Panc1 (cell line): ENCODE results near the gene ZSCAN21.
"Not testable (repeated sequence)": the region's sequence is repeated elsewhere in the genome, so short reads cannot be mapped to it uniquely, and the experiment has no call there.

ENCODE experiments used
- POLR2AphosphoS5 ChIP-seq: IDR thresholded peaks from 2 replicates; pipeline ENCODE4 v1.6.1; 2012; ENCODE audit warnings: mild to moderate bottlenecking, low read depth, low read length, moderate library complexity
- TF ChIP-seq, protein P1 (sequence below): fragments of 450-650 bp; IDR thresholded peaks from 2 replicates; pipeline ENCODE4 v1.5.1; 2017; ENCODE audit warnings: mild to moderate bottlenecking
- TF ChIP-seq, protein P2 (sequence below), 2 experiments: IDR thresholded peaks; 2 replicates each; pipeline ENCODE4 v1.6.1; 2011 to 2012; ENCODE audit warnings: low read depth in 2 of 2, control low read depth in 1 of 2, low read length in 1 of 2, mild to moderate bottlenecking in 1 of 2, moderate library complexity in 1 of 2; ENCODE audit not compliant: insufficient read depth in 1 of 2

DNA sequence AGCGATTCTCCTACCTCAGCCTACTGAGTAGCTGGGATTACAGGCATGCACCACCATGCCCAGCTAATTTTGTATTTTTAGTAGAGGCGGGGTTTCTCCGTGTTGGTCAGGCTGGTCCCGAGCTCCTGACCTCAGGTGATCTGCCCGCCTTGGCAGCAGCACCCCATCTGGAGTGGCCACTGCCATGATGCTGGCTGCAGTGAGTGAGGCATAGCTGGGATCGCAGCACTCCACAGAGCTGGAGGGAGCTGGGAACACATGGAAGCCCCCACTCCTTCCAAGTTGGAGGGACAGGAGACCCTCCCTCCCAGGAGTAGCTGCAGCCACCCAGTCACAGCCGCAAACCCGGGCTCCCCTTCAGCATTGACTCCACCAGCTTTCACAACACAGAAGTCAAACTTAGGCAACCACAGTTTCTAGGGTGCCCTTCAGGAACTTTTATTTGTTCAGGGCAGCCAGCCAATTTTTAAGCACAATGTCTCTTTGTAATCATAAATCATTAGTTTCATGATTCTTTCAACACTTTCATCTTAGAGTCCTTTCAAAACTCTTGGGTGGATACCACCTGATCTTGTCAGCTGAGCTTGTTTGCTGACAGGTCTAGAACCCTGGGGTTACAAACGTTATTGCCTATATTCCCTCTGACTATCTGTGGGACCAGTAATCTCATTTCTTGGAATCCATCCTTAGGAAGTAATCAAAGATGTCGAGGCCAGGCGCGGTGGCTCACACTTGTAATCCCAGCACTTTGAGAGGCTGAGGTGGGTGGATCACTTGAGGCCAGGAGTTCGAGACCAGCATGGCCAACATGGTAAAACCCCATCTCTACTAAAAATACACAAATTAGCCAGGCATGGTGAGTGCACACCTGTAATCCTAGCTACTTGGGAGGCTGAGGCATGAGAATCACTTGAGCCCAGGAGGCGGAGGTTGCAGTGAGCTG lies 36.9 kb upstream of the ZSCAN21 start:
- TF ChIP-seq, protein P1, sequence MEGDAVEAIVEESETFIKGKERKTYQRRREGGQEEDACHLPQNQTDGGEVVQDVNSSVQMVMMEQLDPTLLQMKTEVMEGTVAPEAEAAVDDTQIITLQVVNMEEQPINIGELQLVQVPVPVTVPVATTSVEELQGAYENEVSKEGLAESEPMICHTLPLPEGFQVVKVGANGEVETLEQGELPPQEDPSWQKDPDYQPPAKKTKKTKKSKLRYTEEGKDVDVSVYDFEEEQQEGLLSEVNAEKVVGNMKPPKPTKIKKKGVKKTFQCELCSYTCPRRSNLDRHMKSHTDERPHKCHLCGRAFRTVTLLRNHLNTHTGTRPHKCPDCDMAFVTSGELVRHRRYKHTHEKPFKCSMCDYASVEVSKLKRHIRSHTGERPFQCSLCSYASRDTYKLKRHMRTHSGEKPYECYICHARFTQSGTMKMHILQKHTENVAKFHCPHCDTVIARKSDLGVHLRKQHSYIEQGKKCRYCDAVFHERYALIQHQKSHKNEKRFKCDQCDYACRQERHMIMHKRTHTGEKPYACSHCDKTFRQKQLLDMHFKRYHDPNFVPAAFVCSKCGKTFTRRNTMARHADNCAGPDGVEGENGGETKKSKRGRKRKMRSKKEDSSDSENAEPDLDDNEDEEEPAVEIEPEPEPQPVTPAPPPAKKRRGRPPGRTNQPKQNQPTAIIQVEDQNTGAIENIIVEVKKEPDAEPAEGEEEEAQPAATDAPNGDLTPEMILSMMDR = not testable (repeated sequence)
- TF ChIP-seq, protein P2, sequence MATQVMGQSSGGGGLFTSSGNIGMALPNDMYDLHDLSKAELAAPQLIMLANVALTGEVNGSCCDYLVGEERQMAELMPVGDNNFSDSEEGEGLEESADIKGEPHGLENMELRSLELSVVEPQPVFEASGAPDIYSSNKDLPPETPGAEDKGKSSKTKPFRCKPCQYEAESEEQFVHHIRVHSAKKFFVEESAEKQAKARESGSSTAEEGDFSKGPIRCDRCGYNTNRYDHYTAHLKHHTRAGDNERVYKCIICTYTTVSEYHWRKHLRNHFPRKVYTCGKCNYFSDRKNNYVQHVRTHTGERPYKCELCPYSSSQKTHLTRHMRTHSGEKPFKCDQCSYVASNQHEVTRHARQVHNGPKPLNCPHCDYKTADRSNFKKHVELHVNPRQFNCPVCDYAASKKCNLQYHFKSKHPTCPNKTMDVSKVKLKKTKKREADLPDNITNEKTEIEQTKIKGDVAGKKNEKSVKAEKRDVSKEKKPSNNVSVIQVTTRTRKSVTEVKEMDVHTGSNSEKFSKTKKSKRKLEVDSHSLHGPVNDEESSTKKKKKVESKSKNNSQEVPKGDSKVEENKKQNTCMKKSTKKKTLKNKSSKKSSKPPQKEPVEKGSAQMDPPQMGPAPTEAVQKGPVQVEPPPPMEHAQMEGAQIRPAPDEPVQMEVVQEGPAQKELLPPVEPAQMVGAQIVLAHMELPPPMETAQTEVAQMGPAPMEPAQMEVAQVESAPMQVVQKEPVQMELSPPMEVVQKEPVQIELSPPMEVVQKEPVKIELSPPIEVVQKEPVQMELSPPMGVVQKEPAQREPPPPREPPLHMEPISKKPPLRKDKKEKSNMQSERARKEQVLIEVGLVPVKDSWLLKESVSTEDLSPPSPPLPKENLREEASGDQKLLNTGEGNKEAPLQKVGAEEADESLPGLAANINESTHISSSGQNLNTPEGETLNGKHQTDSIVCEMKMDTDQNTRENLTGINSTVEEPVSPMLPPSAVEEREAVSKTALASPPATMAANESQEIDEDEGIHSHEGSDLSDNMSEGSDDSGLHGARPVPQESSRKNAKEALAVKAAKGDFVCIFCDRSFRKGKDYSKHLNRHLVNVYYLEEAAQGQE (IDR thresholded peaks at IDR 0.05; ENCODE audit: insufficient read depth in 1 of 2, low read depth in 2 of 2, low read length in 1 of 2) = not testable (repeated sequence)
- not testable (repeated sequence) for TF ChIP-seq POLR2AphosphoS5
